A549 (cell line): ENCODE data around the gene PRR14L.

ENCODE experiments used
- CHD4 ChIP-seq: fragments of 200-600 bp; sonication (generic); IDR thresholded peaks from 2 replicates; pipeline ENCODE4 v1.6.1; 2016; ENCODE audit warnings: antibody characterized with exemption, mild to moderate bottlenecking, borderline replicate concordance
- EP300 ChIP-seq, 2 experiments: fragments of >200 bp; sonication (Bioruptor Twin); formaldehyde crosslinking; IDR thresholded peaks; 2 replicates in 1 of 2; 3 replicates in 1 of 2; pipeline ENCODE4 v1.6.1; 2016 to 2017
- HDAC2 ChIP-seq: fragments of 200-600 bp; sonication (generic); IDR thresholded peaks from 2 replicates; pipeline ENCODE4 v1.6.1; 2016
- JUN ChIP-seq, 2 experiments: fragments of >200 bp; sonication (Bioruptor Twin); formaldehyde crosslinking; IDR thresholded peaks; 2 replicates in 1 of 2; 3 replicates in 1 of 2; pipeline ENCODE4 v1.6.1; 2016 to 2017
- KDM1A ChIP-seq: fragments of 200-600 bp; sonication (generic); IDR thresholded peaks from 2 replicates; pipeline ENCODE4 v1.6.1; 2016; ENCODE audit warnings: low read depth, mild to moderate bottlenecking
- POLR2A ChIP-seq: IDR thresholded peaks from 2 replicates; pipeline ENCODE4 v1.6.1; 2012; ENCODE audit warnings: mild to moderate bottlenecking, low read length
- REST ChIP-seq: fragments of 200-600 bp; sonication (generic); IDR thresholded peaks from 2 replicates; pipeline ENCODE4 v1.6.1; 2016; ENCODE audit warnings: antibody characterized with exemption, mild to moderate bottlenecking, moderate library complexity
- ZSCAN20 ChIP-seq: fragments of 250-450 bp; sonication (Bioruptor Pico); IDR thresholded peaks from 2 replicates; pipeline ENCODE4 v1.8.0; 2022; ENCODE audit warnings: mild to moderate bottlenecking, moderate library complexity
- TF ChIP-seq, protein P1 (sequence below): fragments of >200 bp; sonication (Bioruptor Twin); formaldehyde crosslinking; IDR thresholded peaks from 3 replicates; pipeline ENCODE4 v1.5.1; 2016

- TF ChIP-seq POLR2A (no peak), EP300 (IDR thresholded peaks at IDR 0.05) (no peak), ZSCAN20 (CRISPR knock-in tag) (no peak), REST (no peak), CHD4 (no peak), JUN (IDR thresholded peaks at IDR 0.05) (no peak), KDM1A (no peak), HDAC2 (no peak)
- TF ChIP-seq, protein P1, sequence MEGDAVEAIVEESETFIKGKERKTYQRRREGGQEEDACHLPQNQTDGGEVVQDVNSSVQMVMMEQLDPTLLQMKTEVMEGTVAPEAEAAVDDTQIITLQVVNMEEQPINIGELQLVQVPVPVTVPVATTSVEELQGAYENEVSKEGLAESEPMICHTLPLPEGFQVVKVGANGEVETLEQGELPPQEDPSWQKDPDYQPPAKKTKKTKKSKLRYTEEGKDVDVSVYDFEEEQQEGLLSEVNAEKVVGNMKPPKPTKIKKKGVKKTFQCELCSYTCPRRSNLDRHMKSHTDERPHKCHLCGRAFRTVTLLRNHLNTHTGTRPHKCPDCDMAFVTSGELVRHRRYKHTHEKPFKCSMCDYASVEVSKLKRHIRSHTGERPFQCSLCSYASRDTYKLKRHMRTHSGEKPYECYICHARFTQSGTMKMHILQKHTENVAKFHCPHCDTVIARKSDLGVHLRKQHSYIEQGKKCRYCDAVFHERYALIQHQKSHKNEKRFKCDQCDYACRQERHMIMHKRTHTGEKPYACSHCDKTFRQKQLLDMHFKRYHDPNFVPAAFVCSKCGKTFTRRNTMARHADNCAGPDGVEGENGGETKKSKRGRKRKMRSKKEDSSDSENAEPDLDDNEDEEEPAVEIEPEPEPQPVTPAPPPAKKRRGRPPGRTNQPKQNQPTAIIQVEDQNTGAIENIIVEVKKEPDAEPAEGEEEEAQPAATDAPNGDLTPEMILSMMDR, result no peak
Measured at GRCh38 chr22:31719850-31720471, 30.0 kb downstream of the PRR14L start.
